Smooth muscle cell of the brain vasculature (primary cell): ENCODE results near the gene TXN.

Source experiments
- DNase-seq: peaks from one replicate; pipeline ENCODE4 v3.0.0-alpha.2; 2012; ENCODE audit warnings: low read depth, low spot score

TXN gene

GRCh38 chr9:110256380-110257096 lies at the start of gene TXN:
TSS of gene TXN (minus strand) at chr9:110256507. CDS start at chr9:110256435, 72 bp downstream.
- DNase-seq = peak; percentile 78

GRCh38 chr9:110303133-110303532 lies 46.8 kb upstream of the TXN start:
- DNase-seq = no peak

GRCh38 chr9:110298043-110298605 lies 41.8 kb upstream of the TXN start:
- DNase-seq = no peak

GRCh38 chr9:110293248-110293647 lies 36.9 kb upstream of the TXN start:
- no peak for DNase-seq

GRCh38 chr9:110291921-110292557 lies 35.7 kb upstream of the TXN start:
- no peak for DNase-seq

- no peak for DNase-seq
Observed at GRCh38 chr9:110290001-110290400, 33.7 kb upstream of the TXN start.

- no peak for DNase-seq
Observed at GRCh38 chr9:110288503-110288902, 32.2 kb upstream of the TXN start.

- DNase-seq = no peak
Observed at GRCh38 chr9:110287289-110287680, 31.0 kb upstream of the TXN start.

GRCh38 chr9:110284211-110284844 lies 28.0 kb upstream of the TXN start:
- no peak for DNase-seq

GRCh38 chr9:110283751-110284150 lies 27.4 kb upstream of the TXN start:
- no peak for DNase-seq

GRCh38 chr9:110282739-110283081 lies 26.4 kb upstream of the TXN start:
- DNase-seq = no peak

- DNase-seq = no peak
Observed at GRCh38 chr9:110282018-110282738, 25.9 kb upstream of the TXN start.

GRCh38 chr9:110278080-110278707 lies 21.9 kb upstream of the TXN start:
- no peak for DNase-seq

GRCh38 chr9:110276781-110277180 lies 20.5 kb upstream of the TXN start:
- DNase-seq = no peak

GRCh38 chr9:110270211-110270995 lies 14.1 kb upstream of the TXN start:
- no peak for DNase-seq

GRCh38 chr9:110266795-110267194 lies 10.5 kb upstream of the TXN start:
- no peak for DNase-seq

GRCh38 chr9:110261632-110262031 lies 5.3 kb upstream of the TXN start:
- no peak for DNase-seq

GRCh38 chr9:110260911-110261310 lies 4.6 kb upstream of the TXN start:
- DNase-seq = no peak

- DNase-seq = no peak
Observed at GRCh38 chr9:110259566-110259965, 3.3 kb upstream of the TXN start.

GRCh38 chr9:110258690-110259091 lies 2.4 kb upstream of the TXN start:
- DNase-seq = no peak

GRCh38 chr9:110257956-110258355 lies 1.6 kb upstream of the TXN start:
- DNase-seq = no peak
